ENCODE measurements around the gene RPL23. TPM values are rescaled to one million over a fixed set of nuclear protein-coding genes. Genes with fewer than 3 reads are reported as not detected.

RPL23 gene
- total RNA-seq, 4 donors from 2014 or later: 721 to 1,711 (median 1,283) TPM

GRCh38 chr17:38825762-38826247, 27.7 kb downstream of the RPL23 start:
- intact Hi-C loops (cut with DNase I): loop anchor here (2.0 kb wide), 1 partner anchor 27 kb away; the partner anchor contains the start of gene RPL23
- H3K4me3 ChIP-seq: peak overlapping the region; percentile 65 to 92 (median 76)

GRCh38 chr17:38824899-38825761, 28.4 kb downstream of the RPL23 start, which contains the start of gene CWC25:
CWC25 (minus strand) TSS chr17:38825321; CDS start chr17:38825183, 138 bp downstream.
- H3K9me3 ChIP-seq: no peaks in the 10 kb centered on the region
- DNase-seq (ENCODE audit: extremely low spot score): peak; percentile 100
- peak within 1 kb of the TSS; percentile 96 to 99 (median 97) for H3K27ac ChIP-seq (replicated peaks in 1 of 4)
- WGBS: under 1% methylated on average over 37 of the region's 55 CpGs
- H3K4me3 ChIP-seq: peak within 1 kb of the TSS; percentile 65 to 92 (median 76)
- TF ChIP-seq POLR2AphosphoS5 (IDR thresholded peaks at IDR 0.05): peak; percentile 99 to 100
- TF ChIP-seq EP300 (IDR thresholded peaks at IDR 0.05): no peak
- peak; percentile 87 for TF ChIP-seq POLR2A (IDR thresholded peaks at IDR 0.05; ENCODE audit: low read depth)
- TF ChIP-seq CTCF (IDR thresholded peaks at IDR 0.05): peak in 1 of 3 experiments; percentile 26
- no peaks in the 10 kb centered on the region for H3K27me3 ChIP-seq
- peaks cover 11 to 17% (median 14%) of the 10 kb centered on the region in 4 donors for H3K36me3 ChIP-seq
- peaks cover 18 to 42% (median 28%) of the 10 kb centered on the region in 4 donors for H3K4me1 ChIP-seq
- intact Hi-C loops (cut with DNase I): loop anchor here (2.0 kb wide), 1 partner anchor 28 kb away; the partner anchor contains the start of gene RPL23

More at GRCh38 chr17:38825762-38826247, 27.7 kb downstream of the RPL23 start:
- DNase-seq (ENCODE audit: extremely low spot score): no peak
- peaks cover 18 to 42% (median 28%) of the 10 kb centered on the region in 4 donors for H3K4me1 ChIP-seq
- H3K27me3 ChIP-seq: no peaks in the 10 kb centered on the region
- no peak for TF ChIP-seq CTCF (IDR thresholded peaks at IDR 0.05)
- TF ChIP-seq EP300 (IDR thresholded peaks at IDR 0.05): no peak
- no peak for TF ChIP-seq POLR2AphosphoS5 (IDR thresholded peaks at IDR 0.05)
- no peak for TF ChIP-seq POLR2A (IDR thresholded peaks at IDR 0.05; ENCODE audit: low read depth)
- no peaks in the 10 kb centered on the region for H3K9me3 ChIP-seq
- H3K27ac ChIP-seq (replicated peaks in 1 of 4): peak overlapping the region; percentile 96 to 99 (median 97)
- 90% methylated on average over 17 of the region's 17 CpGs for WGBS
- H3K36me3 ChIP-seq: peaks cover 5 to 11% (median 7%) of the 10 kb centered on the region in 4 donors

- intact Hi-C loops (cut with DNase I): no loop called here
- 73% methylated on average over 8 of the region's 8 CpGs for WGBS
- TF ChIP-seq EP300 (IDR thresholded peaks at IDR 0.05) (no peak), CTCF (IDR thresholded peaks at IDR 0.05) (peak in 1 of 3 experiments; percentile 12)
- Histone ChIP-seq H3K4me1 (peaks cover 0 to 6% (median 0%) of the 10 kb centered on the region in 4 donors), H3K27ac (replicated peaks in 1 of 4) (no peak overlapping the region), H3K36me3 (peaks cover 67 to 98% (median 91%) of the 10 kb centered on the region in 4 donors), H3K4me3 (no peak overlapping the region), H3K9me3 (no peaks in the 10 kb centered on the region), H3K27me3 (no peaks in the 10 kb centered on the region)
- DNase-seq (ENCODE audit: extremely low spot score): no peak
Observed at GRCh38 chr17:38815576-38816193, 37.8 kb downstream of the RPL23 start.

- Histone ChIP-seq H3K27me3 (no peaks in the 10 kb centered on the region), H3K36me3 (peaks cover 86 to 100% (median 95%) of the 10 kb centered on the region in 4 donors), H3K4me3 (no peak overlapping the region), H3K4me1 (no peaks in the 10 kb centered on the region), H3K9me3 (no peaks in the 10 kb centered on the region), H3K27ac (replicated peaks in 1 of 4) (no peak overlapping the region)
- no peak for DNase-seq (ENCODE audit: extremely low spot score)
- TF ChIP-seq POLR2A (IDR thresholded peaks at IDR 0.05; ENCODE audit: low read depth) (no peak), CTCF (IDR thresholded peaks at IDR 0.05) (no peak), POLR2AphosphoS5 (IDR thresholded peaks at IDR 0.05) (no peak), EP300 (IDR thresholded peaks at IDR 0.05) (no peak)
- 82% methylated on average over 7 of the region's 7 CpGs for WGBS
- intact Hi-C loops (cut with DNase I): no loop called here
Observed at GRCh38 chr17:38809828-38810227, 43.7 kb downstream of the RPL23 start.
